Coronary artery (tissue), 2 donors: ENCODE data around the gene RXRG.
A peak's percentile ranks its signal among the peaks of the same experiment; 100 is the strongest.

Source experiments
- DNase-seq: peaks from one replicate; pipeline ENCODE4 v3.0.0-alpha.2; 2017; ENCODE audit warnings: low spot score
- H3K27ac ChIP-seq, 2 donors: fragments of 200-600 bp; sonication (generic); one replicate each; pipeline ENCODE4 v1.5.1; 2016 to 2019
- H3K4me3 ChIP-seq: fragments of 200-600 bp; sonication (generic); 2 replicates; pipeline ENCODE4 v1.5.1; 2016; ENCODE audit warnings: mild to moderate bottlenecking, moderate library complexity
- TF ChIP-seq, protein P1 (sequence below): fragments of 200-600 bp; sonication (generic); IDR thresholded peaks from one replicate; pipeline ENCODE4 v1.5.1; 2019; ENCODE audit warnings: antibody characterized with exemption

The RXRG gene

DNA sequence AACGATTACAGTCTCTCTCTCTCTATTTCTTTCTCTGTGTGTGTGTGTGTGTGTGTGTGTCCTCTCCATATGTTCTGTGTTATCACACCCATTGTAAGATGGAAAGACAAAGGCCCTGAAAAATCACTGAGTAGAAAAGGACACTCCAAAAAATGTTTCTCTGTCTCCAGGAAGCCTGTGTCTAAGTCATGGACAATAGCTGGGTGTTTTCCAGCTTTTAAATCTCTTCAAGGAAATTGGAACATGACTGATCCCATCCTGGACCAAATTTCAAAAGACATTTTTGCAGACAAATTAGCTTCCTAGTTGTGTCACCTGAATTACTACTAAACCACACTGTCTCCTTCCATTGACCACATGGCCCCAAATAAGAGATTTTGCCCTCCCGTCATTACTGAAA lies 57.4 kb downstream of the RXRG start:
- no peak overlapping the region for H3K4me3 ChIP-seq
- TF ChIP-seq, protein P1, sequence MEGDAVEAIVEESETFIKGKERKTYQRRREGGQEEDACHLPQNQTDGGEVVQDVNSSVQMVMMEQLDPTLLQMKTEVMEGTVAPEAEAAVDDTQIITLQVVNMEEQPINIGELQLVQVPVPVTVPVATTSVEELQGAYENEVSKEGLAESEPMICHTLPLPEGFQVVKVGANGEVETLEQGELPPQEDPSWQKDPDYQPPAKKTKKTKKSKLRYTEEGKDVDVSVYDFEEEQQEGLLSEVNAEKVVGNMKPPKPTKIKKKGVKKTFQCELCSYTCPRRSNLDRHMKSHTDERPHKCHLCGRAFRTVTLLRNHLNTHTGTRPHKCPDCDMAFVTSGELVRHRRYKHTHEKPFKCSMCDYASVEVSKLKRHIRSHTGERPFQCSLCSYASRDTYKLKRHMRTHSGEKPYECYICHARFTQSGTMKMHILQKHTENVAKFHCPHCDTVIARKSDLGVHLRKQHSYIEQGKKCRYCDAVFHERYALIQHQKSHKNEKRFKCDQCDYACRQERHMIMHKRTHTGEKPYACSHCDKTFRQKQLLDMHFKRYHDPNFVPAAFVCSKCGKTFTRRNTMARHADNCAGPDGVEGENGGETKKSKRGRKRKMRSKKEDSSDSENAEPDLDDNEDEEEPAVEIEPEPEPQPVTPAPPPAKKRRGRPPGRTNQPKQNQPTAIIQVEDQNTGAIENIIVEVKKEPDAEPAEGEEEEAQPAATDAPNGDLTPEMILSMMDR: no peak
- no peak for DNase-seq
- H3K27ac ChIP-seq: no peak overlapping the region

DNA sequence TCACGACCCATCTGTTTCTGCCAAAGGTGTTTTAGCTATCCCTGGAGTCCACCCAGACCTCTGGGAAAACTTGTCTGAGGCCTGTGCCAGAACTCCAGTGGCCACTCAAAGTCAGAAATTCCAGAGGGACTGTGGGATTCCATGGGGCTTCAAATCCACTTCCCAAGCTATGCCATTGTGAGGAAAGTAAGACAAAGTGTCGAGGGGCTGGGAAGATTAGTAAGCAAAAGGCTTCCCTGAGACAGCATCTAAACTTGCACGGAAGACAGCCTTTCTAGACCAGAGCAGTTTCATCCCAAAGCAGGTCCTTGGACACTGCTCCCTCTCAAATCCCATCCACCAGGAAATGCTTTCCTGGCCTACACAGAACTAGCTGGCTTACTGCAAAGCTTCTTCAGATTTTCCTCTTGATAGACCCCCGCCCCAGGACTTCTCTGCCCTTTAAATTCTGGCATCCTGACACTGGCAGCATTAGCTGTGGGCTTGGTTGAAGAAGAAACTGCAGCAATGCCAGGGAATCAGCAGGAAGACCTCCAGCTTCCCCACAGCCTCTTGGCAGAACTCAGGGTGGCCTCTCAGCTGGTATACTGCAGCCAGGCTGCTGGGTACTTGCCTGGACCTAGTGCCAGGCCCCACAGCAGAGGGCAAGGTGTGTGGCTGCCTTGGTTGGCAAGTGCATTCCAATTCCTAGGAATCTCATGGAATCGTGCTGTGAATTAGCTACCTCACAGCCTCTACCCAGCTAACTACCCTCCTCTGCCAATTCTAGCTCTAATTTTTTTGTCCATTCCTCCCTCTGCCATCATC lies 61.1 kb downstream of the RXRG start:
- no peak overlapping the region for H3K4me3 ChIP-seq
- TF ChIP-seq, protein P1: no peak
- H3K27ac ChIP-seq: peak overlapping the region in 1 of 2 donors; percentile 34
- no peak for DNase-seq

DNA sequence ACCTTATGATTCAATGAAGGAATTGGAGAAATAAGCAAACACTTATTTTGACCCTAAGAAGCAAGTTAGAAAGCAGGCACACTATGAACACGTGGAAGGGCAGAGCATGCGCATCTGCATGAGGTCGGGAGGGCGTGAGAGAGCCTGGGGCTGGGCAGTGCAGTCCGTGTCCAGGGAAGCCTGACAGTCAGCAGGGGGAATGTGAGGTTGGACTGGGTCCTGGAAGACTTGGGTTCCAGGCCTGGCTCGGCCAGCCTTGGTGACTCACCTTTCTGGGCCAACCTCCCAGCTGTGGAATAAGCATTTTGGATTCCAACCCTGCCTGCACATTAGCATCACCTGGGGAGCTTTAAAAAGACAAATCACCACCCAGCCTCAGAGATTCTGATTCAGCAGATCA lies 61.9 kb downstream of the RXRG start:
- TF ChIP-seq, protein P1: no peak
- DNase-seq: no peak
- Histone ChIP-seq H3K4me3 (no peak overlapping the region), H3K27ac (peak overlapping the region in 1 of 2 donors; percentile 34)

DNA sequence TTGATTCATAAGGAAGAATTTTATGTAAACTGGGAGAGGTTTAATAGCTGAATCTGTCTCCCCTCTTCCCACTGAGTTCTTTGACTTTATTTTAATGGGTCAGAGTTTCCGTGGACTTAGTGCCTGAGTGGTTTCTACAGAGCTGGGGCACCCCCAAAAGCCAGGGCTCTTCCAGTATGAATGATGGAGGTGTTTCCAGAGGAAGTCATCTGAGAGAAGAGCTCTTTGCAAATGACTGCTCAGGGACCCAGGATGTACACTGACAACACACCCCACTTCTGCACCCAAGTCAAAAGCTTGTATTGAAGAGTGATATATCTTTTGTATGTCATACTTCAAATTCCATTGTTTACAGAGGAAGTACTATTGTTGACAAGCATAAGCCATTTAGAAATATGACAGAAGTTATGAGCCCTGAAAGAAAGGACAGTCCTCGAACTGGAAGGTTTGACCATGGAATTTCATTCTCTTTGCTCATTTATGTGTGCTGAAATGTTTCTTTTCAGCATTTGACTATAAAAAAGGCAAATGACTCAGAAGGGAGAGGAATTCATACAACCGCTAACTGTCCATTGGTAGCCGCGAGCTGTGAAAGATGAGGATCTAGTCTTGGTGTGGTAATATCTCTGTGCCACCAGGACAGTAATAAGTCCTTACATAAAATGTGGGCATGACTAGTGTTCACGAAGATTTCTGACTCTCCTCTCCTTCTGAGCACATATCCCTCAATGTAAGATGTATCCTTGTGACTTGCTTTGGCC lies 63.0 kb downstream of the RXRG start:
- no peak overlapping the region for H3K4me3 ChIP-seq
- DNase-seq: no peak
- no peak overlapping the region for H3K27ac ChIP-seq
- TF ChIP-seq, protein P1: no peak

DNA sequence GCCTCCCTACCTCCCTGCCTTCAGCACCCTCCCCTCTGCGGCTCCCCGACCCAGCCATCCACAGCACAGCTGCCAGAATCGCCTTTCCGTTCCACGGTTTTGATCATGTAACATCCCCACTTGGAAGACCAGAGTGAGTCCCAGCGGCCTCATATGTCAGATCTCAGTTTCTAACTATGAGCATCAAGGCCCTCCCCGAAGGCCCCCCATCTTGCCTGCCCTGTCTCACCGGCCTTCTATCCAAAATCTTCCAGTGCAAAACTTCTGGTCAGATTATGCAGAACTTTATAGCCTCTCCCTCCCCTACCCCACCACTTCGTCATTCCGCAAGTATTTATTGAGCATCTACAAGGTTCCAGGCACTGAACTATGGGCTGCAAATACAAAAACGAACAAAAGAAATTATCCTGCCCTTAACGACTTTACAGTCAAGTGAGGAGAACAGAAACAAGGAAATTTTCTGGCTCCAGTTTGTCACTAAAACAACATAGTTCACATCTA lies 68.1 kb downstream of the RXRG start:
- no peak for DNase-seq
- TF ChIP-seq, protein P1: no peak
- H3K27ac ChIP-seq: peak overlapping the region; percentile 69 to 73
- H3K4me3 ChIP-seq: peak overlapping the region; percentile 63

GRCh38 chr1:165376041-165376810 lies 68.7 kb downstream of the RXRG start:
- DNase-seq: peak; percentile 89
- peak overlapping the region; percentile 63 for H3K4me3 ChIP-seq

More at GRCh38 chr1:165376041-165376810, 68.7 kb downstream of the RXRG start:
- TF ChIP-seq, protein P1: no peak
- peak overlapping the region; percentile 69 to 73 for H3K27ac ChIP-seq
